ENCODE measurements around the gene SDR39U1.

SDR39U1 gene

DNA sequence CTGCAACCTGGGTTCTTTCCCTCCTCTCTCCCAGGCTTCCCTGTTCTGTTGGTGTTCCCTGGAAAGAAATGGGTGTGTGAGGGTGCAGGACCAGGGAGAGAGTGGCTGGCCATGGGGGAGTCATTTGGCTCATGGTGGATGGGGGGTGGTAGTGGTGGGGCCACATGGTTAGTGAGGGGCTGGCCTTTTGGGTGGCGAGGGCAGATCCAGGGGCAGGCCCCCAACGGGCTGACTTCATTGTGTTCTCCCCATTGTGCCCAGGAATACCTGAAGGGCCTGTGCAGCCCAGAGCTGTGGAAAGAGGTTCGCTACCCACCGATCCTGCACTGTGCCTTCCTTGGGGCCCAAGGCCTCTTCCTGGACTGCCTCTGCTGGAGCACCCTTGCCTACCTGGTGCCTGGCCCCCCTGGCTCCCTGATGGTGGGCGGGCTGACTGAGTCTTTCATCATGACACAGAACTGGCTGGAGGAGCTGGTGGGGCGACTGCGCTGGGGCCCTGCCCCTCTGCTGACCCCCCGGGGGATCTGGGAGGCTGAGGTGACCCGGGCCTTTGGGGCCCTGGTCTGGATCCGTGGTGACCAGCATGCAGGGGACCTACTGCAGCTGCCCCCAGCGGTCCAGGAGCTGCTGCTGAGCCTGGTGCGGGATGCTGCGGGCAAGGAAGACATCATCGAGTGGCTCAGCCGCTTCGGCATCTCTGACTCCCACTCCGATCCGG, 34.8 kb downstream of the SDR39U1 start:
- H3K4me1 ChIP-seq (ENCODE audit: low read length), result no peaks in the 10 kb centered on the region
- no peak overlapping the region for H3K9ac ChIP-seq (ENCODE audit: low read length)
- H3K27ac ChIP-seq (ENCODE audit: low read length), result no peak overlapping the region
- H3K36me3 ChIP-seq (replicated peaks; ENCODE audit: low read depth, low read length), result no peaks in the 10 kb centered on the region
- no peak for TF ChIP-seq EZH2phosphoT487 (IDR thresholded peaks at IDR 0.05; ENCODE audit: low read depth)
- no peak for TF ChIP-seq CTCF (IDR thresholded peaks at IDR 0.05; ENCODE audit: low read depth, low read length)
- peaks cover 25% of the 10 kb centered on the region for H3K27me3 ChIP-seq (ENCODE audit: low read depth, low read length)
- no peak overlapping the region for H3K4me3 ChIP-seq (ENCODE audit: low read length)
- no peaks in the 10 kb centered on the region for H3K79me2 ChIP-seq (ENCODE audit: low read length)
- no peaks in the 10 kb centered on the region for H4K20me1 ChIP-seq (ENCODE audit: insufficient read depth, low read length)
- no peak overlapping the region for H2AFZ ChIP-seq (ENCODE audit: low read depth, low read length)
- no peak overlapping the region for H3K4me2 ChIP-seq (ENCODE audit: low read length)
- H3K9me3 ChIP-seq (ENCODE audit: insufficient read depth, low read length), result no peaks in the 10 kb centered on the region

DNA sequence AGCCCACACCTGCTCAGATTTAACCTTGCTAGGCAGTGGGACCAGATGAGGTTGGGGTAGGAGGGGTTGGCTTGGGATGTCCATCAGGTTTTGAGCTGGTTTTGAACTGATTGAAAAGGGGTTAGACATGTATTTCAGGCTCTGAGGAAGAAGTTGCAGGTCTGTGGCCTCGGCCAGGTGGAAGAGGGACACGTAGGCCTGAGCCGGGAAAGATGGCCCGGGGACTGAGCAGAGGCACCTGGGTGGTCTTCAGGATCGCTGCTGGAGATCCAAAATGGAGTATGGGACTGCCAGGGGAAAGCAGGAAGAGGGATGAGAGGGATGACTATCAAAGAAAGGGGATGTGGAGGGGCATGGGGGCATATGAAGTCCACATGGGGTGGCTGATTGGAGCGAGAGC, 36.2 kb downstream of the SDR39U1 start:
- H3K36me3 ChIP-seq (replicated peaks; ENCODE audit: low read depth, low read length), result no peaks in the 10 kb centered on the region
- no peaks in the 10 kb centered on the region for H3K9me3 ChIP-seq (ENCODE audit: insufficient read depth, low read length)
- H3K9ac ChIP-seq (ENCODE audit: low read length), result no peak overlapping the region
- H3K79me2 ChIP-seq (ENCODE audit: low read length), result no peaks in the 10 kb centered on the region
- no peak overlapping the region for H2AFZ ChIP-seq (ENCODE audit: low read depth, low read length)
- H3K4me1 ChIP-seq (ENCODE audit: low read length), result no peaks in the 10 kb centered on the region
- TF ChIP-seq EZH2phosphoT487 (IDR thresholded peaks at IDR 0.05; ENCODE audit: low read depth) (no peak), CTCF (IDR thresholded peaks at IDR 0.05; ENCODE audit: low read depth, low read length) (no peak)
- H4K20me1 ChIP-seq (ENCODE audit: insufficient read depth, low read length), result no peaks in the 10 kb centered on the region
- no peak overlapping the region for H3K27ac ChIP-seq (ENCODE audit: low read length)
- no peak overlapping the region for H3K4me2 ChIP-seq (ENCODE audit: low read length)
- peaks cover 25% of the 10 kb centered on the region for H3K27me3 ChIP-seq (ENCODE audit: low read depth, low read length)
- no peak overlapping the region for H3K4me3 ChIP-seq (ENCODE audit: low read length)

- no peaks in the 10 kb centered on the region for H3K36me3 ChIP-seq (replicated peaks; ENCODE audit: low read depth, low read length)
- H3K79me2 ChIP-seq (ENCODE audit: low read length), result no peaks in the 10 kb centered on the region
- H3K4me3 ChIP-seq (ENCODE audit: low read length), result no peak overlapping the region
- H2AFZ ChIP-seq (ENCODE audit: low read depth, low read length), result no peak overlapping the region
- H3K4me1 ChIP-seq (ENCODE audit: low read length), result no peaks in the 10 kb centered on the region
- no peak for TF ChIP-seq EZH2phosphoT487 (IDR thresholded peaks at IDR 0.05; ENCODE audit: low read depth)
- no peak overlapping the region for H3K9ac ChIP-seq (ENCODE audit: low read length)
- H3K27me3 ChIP-seq (ENCODE audit: low read depth, low read length), result peaks cover 22% of the 10 kb centered on the region
- H4K20me1 ChIP-seq (ENCODE audit: insufficient read depth, low read length), result no peaks in the 10 kb centered on the region
- no peaks in the 10 kb centered on the region for H3K9me3 ChIP-seq (ENCODE audit: insufficient read depth, low read length)
- no peak overlapping the region for H3K4me2 ChIP-seq (ENCODE audit: low read length)
- H3K27ac ChIP-seq (ENCODE audit: low read length), result no peak overlapping the region
Measured at GRCh38 chr14:24404814-24405213, 37.8 kb downstream of the SDR39U1 start.

- TF ChIP-seq EZH2phosphoT487 (IDR thresholded peaks at IDR 0.05; ENCODE audit: low read depth) (no peak), CTCF (IDR thresholded peaks at IDR 0.05; ENCODE audit: low read depth, low read length) (no peak)
- Histone ChIP-seq H3K36me3 (replicated peaks; ENCODE audit: low read depth, low read length) (no peaks in the 10 kb centered on the region), H3K79me2 (ENCODE audit: low read length) (no peaks in the 10 kb centered on the region), H4K20me1 (ENCODE audit: insufficient read depth, low read length) (no peaks in the 10 kb centered on the region), H3K4me2 (ENCODE audit: low read length) (no peak overlapping the region), H2AFZ (ENCODE audit: low read depth, low read length) (no peak overlapping the region), H3K9me3 (ENCODE audit: insufficient read depth, low read length) (no peaks in the 10 kb centered on the region), H3K4me1 (ENCODE audit: low read length) (no peaks in the 10 kb centered on the region), H3K9ac (ENCODE audit: low read length) (no peak overlapping the region), H3K4me3 (ENCODE audit: low read length) (no peak overlapping the region), H3K27me3 (ENCODE audit: low read depth, low read length) (peaks cover 17% of the 10 kb centered on the region; the same call in 1 of the 2 replicates), H3K27ac (ENCODE audit: low read length) (no peak overlapping the region)
Measured at GRCh38 chr14:24403294-24403998, 39.1 kb downstream of the SDR39U1 start.
